ENCODE results near the gene LETM1. TPM values are rescaled to one million over a fixed set of nuclear protein-coding genes. Genes with fewer than 3 reads are reported as not detected.

LETM1 gene
- total RNA-seq, 1 experiment from 2014 or later = 63.9 TPM

DNA sequence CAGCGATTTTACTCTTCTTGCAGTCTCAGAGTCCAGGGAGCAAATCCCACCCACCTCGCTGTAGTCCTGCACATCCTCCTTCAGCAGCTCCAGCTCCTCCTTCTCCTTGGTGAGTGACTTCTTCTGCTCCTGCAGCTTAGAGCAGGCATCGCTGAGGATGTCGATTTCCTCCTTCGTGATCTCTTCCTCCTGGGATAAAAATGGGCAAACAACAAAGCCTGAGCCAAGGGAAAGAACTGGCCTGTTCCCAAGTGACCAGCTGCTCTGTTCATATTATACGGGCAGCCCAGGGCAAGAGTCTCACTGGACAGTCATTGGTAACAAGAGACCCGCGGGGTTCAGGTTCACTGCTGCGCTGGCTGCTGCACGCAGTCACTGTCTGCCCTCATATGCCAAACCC, 36.7 kb downstream of the LETM1 start:
- ChIA-PET POLR2A (no interaction called here), CTCF (no interaction called here)
- no peaks in the 10 kb centered on the region for H3K9me3 Mint-ChIP-seq (ENCODE audit: unreplicated experiment)
- H3K27ac Mint-ChIP-seq (ENCODE audit: unreplicated experiment) = no peak overlapping the region
- H3K27me3 Mint-ChIP-seq (ENCODE audit: insufficient read depth, unreplicated experiment) = no peaks in the 10 kb centered on the region
- Histone ChIP-seq H3K36me3 (ENCODE audit: control insufficient read depth, insufficient read depth, low read length) (peaks cover 3% of the 10 kb centered on the region), H3K4me3 (ENCODE audit: low read depth, low read length) (no peak overlapping the region), H3K9me3 (no peaks in the 10 kb centered on the region), H3K27me3 (replicated peaks; ENCODE audit: control insufficient read depth, insufficient read depth, low read length) (no peaks in the 10 kb centered on the region), H3K4me1 (no peaks in the 10 kb centered on the region)
- intact Hi-C loops (cut with micrococcal nuclease; ENCODE audit: unreplicated experiment) = no loop called here
- H3K36me3 Mint-ChIP-seq (ENCODE audit: insufficient read depth, unreplicated experiment) = peaks cover 64% of the 10 kb centered on the region
- no peaks in the 10 kb centered on the region for H3K4me1 Mint-ChIP-seq (ENCODE audit: low read depth, unreplicated experiment)
- no peak overlapping the region for H3K4me3 Mint-ChIP-seq (ENCODE audit: unreplicated experiment)
- BruUV-seq (replicated peaks) = no TSS peak
- TF ChIP-seq CTCF (IDR thresholded peaks at IDR 0.05; ENCODE audit: insufficient read depth in 1 of 2, low read depth in 1 of 2, low read length in 1 of 2, severe bottlenecking in 1 of 2, unreplicated experiment in 1 of 2) = no peak
- DNase-seq = no peak

DNA sequence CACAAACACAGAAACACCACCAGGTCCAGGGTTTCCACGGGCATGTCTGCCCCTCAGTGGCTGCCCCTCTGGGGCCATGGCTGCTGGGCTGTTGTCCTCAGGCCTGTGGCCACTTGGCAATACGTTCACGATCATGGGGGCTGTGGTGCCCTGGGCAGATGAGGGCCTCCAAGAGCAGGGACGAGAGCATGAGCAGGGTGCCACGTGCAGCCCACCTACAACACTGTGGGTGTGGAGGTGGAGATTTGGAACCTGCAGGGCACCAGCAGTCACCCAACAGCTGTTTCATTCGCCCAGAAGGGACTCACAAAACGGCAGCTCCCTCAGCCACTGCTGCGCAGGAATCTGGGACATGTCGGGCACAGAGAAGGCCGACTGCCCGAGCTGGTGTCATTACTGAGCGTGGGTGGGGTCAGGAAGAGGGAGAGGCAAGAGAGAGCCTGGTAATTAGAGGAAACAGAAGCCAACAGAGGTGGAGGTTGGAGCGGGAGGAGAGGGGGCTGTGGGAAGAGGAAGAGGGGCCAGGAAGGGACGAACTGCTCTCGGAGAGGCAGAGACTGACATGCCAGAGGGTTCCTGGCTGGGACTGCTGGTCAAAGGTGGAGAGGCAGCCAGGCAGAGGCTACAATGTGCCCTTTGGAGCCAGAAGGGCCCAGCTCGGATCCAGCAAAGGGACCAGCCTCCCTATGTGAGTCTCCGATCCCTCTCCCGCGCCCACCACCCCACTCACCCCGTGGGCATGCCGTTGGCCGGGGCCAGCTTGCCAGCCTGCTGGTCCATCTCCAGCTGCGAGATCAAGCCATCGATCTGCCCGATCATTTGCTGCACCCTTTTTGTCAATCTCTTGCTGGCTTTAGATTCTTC, 39.7 kb downstream of the LETM1 start:
- TF ChIP-seq CTCF (IDR thresholded peaks at IDR 0.05; ENCODE audit: insufficient read depth in 1 of 2, low read depth in 1 of 2, low read length in 1 of 2, severe bottlenecking in 1 of 2, unreplicated experiment in 1 of 2) = no peak
- no peak overlapping the region for H3K4me3 ChIP-seq (ENCODE audit: low read depth, low read length)
- ChIA-PET POLR2A (no interaction called here), CTCF (interaction anchor here (0.6 kb wide), 1 partner anchor 91 kb away, joined by 3 read pairs; no protein-coding TSS in a partner anchor)
- Mint-ChIP-seq H3K9me3 (ENCODE audit: unreplicated experiment) (no peaks in the 10 kb centered on the region), H3K27me3 (ENCODE audit: insufficient read depth, unreplicated experiment) (no peaks in the 10 kb centered on the region), H3K4me3 (ENCODE audit: unreplicated experiment) (no peak overlapping the region), H3K27ac (ENCODE audit: unreplicated experiment) (no peak overlapping the region), H3K4me1 (ENCODE audit: low read depth, unreplicated experiment) (no peaks in the 10 kb centered on the region), H3K36me3 (ENCODE audit: insufficient read depth, unreplicated experiment) (peaks cover 55% of the 10 kb centered on the region)
- H3K9me3 ChIP-seq = no peaks in the 10 kb centered on the region
- H3K4me1 ChIP-seq = no peaks in the 10 kb centered on the region
- H3K27me3 ChIP-seq (replicated peaks; ENCODE audit: control insufficient read depth, insufficient read depth, low read length) = no peaks in the 10 kb centered on the region
- BruUV-seq (replicated peaks) = no TSS peak
- no peak for DNase-seq
- peaks cover 1% of the 10 kb centered on the region for H3K36me3 ChIP-seq (ENCODE audit: control insufficient read depth, insufficient read depth, low read length)
- intact Hi-C loops (cut with micrococcal nuclease; ENCODE audit: unreplicated experiment) = no loop called here

GRCh38 chr4:1815096-1815996, 40.6 kb downstream of the LETM1 start:
- peaks cover 1% of the 10 kb centered on the region for H3K36me3 ChIP-seq (ENCODE audit: control insufficient read depth, insufficient read depth, low read length)
- Mint-ChIP-seq H3K27ac (ENCODE audit: unreplicated experiment) (no peak overlapping the region), H3K4me3 (ENCODE audit: unreplicated experiment) (no peak overlapping the region), H3K9me3 (ENCODE audit: unreplicated experiment) (no peaks in the 10 kb centered on the region), H3K27me3 (ENCODE audit: insufficient read depth, unreplicated experiment) (no peaks in the 10 kb centered on the region), H3K36me3 (ENCODE audit: insufficient read depth, unreplicated experiment) (peaks cover 59% of the 10 kb centered on the region), H3K4me1 (ENCODE audit: low read depth, unreplicated experiment) (no peaks in the 10 kb centered on the region)
- ChIA-PET POLR2A (no interaction called here), CTCF (interaction anchor here (0.6 kb wide), 2 partner anchors 28 to 92 kb away, joined by 3 read pairs; no protein-coding TSS in a partner anchor)
- no peak for DNase-seq
- H3K27me3 ChIP-seq (replicated peaks; ENCODE audit: control insufficient read depth, insufficient read depth, low read length) = no peaks in the 10 kb centered on the region
- intact Hi-C loops (cut with micrococcal nuclease; ENCODE audit: unreplicated experiment) = no loop called here
- H3K4me3 ChIP-seq (ENCODE audit: low read depth, low read length) = no peak overlapping the region
- H3K9me3 ChIP-seq = no peaks in the 10 kb centered on the region
- no peak for TF ChIP-seq CTCF (IDR thresholded peaks at IDR 0.05; ENCODE audit: insufficient read depth in 1 of 2, low read depth in 1 of 2, low read length in 1 of 2, severe bottlenecking in 1 of 2, unreplicated experiment in 1 of 2)
- no TSS peak for BruUV-seq (replicated peaks)
- H3K4me1 ChIP-seq = no peaks in the 10 kb centered on the region
